HTR-8/SVneo (cell line): ENCODE measurements around the gene POFUT2.

Experiments used
- DNase-seq: peaks from one replicate; pipeline ENCODE4 v3.0.0; 2011; ENCODE audit warnings: low spot score, mixed read lengths; ENCODE audit not compliant: insufficient read length
- FAIRE-seq: peaks from 2 replicates; lab custom pipeline; 2011; peaks lifted over from hg19 to GRCh38; lab: Jason Lieb, UNC

POFUT2 gene

GRCh38 chr21:45228656-45229240 lies 58.9 kb downstream of the POFUT2 start:
- FAIRE-seq, result no peak
- no peak for DNase-seq

- peak; percentile 76 for FAIRE-seq
Observed at GRCh38 chr21:45228171-45228641, 59.5 kb downstream of the POFUT2 start.

GRCh38 chr21:45227735-45228134 lies 60.0 kb downstream of the POFUT2 start:
- DNase-seq (no peak), FAIRE-seq (no peak)

More at GRCh38 chr21:45228171-45228641, 59.5 kb downstream of the POFUT2 start:
- peak; percentile 88 for DNase-seq

- FAIRE-seq (no peak), DNase-seq (no peak)
Observed at GRCh38 chr21:45226540-45227326, 61.0 kb downstream of the POFUT2 start.

GRCh38 chr21:45225741-45226327 lies 61.9 kb downstream of the POFUT2 start:
- DNase-seq (no peak), FAIRE-seq (no peak)

- DNase-seq (no peak), FAIRE-seq (no peak)
Observed at GRCh38 chr21:45225041-45225740, 62.5 kb downstream of the POFUT2 start.

- FAIRE-seq (no peak), DNase-seq (no peak)
Observed at GRCh38 chr21:45224189-45224938, 63.3 kb downstream of the POFUT2 start.

GRCh38 chr21:45223236-45224185 lies 64.2 kb downstream of the POFUT2 start:
- FAIRE-seq (no peak), DNase-seq (no peak)

GRCh38 chr21:45222001-45222400 lies 65.7 kb downstream of the POFUT2 start:
- no peak for DNase-seq
- FAIRE-seq, result no peak

GRCh38 chr21:45220714-45221490 lies 66.8 kb downstream of the POFUT2 start:
- FAIRE-seq (no peak), DNase-seq (no peak)

- DNase-seq, result no peak
- FAIRE-seq, result no peak
Observed at GRCh38 chr21:45220071-45220481, 67.6 kb downstream of the POFUT2 start.

GRCh38 chr21:45219517-45219916 lies 68.2 kb downstream of the POFUT2 start:
- no peak for FAIRE-seq
- no peak for DNase-seq

GRCh38 chr21:45217010-45217409 lies 70.7 kb downstream of the POFUT2 start:
- DNase-seq (no peak), FAIRE-seq (no peak)

GRCh38 chr21:45215213-45215612 lies 72.5 kb downstream of the POFUT2 start:
- no peak for DNase-seq

More at GRCh38 chr21:45215213-45215612, 72.5 kb downstream of the POFUT2 start:
- FAIRE-seq, result no peak
